AG20443 (cell line): ENCODE results near the gene RLF.

ENCODE experiments used
- DNase-seq: peaks from one replicate; pipeline ENCODE4 v3.0.0; 2012; ENCODE audit warnings: low spot score, mixed read lengths

Gene RLF

GRCh38 chr1:40232444-40232843 is 71.3 kb downstream of the RLF start:
- DNase-seq = no peak

- DNase-seq = no peak
Observed at GRCh38 chr1:40239626-40240025, 78.4 kb downstream of the RLF start.

- no peak for DNase-seq
Observed at GRCh38 chr1:40240390-40240789, 79.2 kb downstream of the RLF start.

DNA sequence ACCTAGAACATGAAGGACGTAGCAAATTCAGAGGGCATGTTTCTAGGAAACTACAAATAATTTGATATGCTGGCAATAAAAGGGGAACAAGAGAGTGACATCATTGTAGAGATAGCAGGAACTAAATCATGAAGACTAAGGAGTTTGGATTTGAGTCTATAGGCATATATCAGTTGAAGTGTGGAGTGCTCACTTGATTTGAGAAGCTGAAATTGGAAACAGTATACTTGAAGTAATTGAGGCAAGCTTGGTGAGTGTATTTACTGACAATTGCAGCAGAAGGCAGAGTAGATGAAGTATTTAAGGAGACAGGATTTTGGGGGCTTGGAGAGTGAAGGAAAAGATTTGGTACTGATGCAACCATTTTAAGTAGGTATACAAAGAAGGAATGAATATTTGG is 80.2 kb downstream of the RLF start:
- no peak for DNase-seq

- no peak for DNase-seq
Observed at GRCh38 chr1:40243351-40243750, 82.2 kb downstream of the RLF start.

- DNase-seq = no peak
Observed at GRCh38 chr1:40244138-40244744, 83.1 kb downstream of the RLF start.

GRCh38 chr1:40245686-40246085 is 84.5 kb downstream of the RLF start:
- DNase-seq = no peak

DNA sequence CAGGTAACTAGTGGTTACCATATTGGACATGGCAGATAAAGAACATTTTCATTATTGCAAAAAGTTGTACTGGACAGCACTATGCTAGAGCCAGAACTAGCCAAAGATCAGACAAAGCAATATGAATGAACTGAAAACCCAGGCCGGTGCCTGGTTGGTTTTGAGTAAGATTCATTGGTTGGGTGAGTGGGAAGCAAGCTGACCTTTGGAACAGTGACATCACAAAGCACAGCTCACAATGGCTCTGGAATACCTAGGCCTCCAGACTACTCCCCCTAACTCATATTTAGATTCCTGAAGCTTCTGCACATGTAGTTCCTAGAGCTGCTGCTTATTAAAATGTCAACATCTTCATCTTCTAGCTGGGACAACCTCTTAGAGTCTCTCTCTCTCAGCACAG is 86.5 kb downstream of the RLF start, which contains the start of gene TMCO2:
Gene TMCO2 (plus strand): TSS at position 283 of the 400 bp plus-strand sequence. CDS start 57 bp downstream, at position 340.
- DNase-seq = no peak

DNA sequence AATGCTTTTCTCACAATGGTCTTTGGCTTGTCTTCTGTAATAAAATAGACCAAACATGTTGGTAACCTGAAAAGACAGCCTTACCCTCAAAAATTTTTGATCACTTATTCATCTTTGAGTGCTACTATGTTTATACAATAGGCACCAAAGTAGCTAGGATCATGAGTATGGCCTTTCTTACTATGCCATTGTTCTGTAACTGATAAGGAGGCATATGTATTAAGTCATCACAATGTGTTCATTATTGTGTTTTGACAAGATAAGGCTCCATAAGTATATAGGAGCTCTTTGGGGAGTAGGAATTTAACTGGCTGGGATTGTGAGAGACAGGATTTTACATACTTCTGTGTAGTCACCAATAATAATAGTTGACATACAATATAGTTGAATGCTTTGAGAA is 87.2 kb downstream of the RLF start:
- DNase-seq = no peak

DNA sequence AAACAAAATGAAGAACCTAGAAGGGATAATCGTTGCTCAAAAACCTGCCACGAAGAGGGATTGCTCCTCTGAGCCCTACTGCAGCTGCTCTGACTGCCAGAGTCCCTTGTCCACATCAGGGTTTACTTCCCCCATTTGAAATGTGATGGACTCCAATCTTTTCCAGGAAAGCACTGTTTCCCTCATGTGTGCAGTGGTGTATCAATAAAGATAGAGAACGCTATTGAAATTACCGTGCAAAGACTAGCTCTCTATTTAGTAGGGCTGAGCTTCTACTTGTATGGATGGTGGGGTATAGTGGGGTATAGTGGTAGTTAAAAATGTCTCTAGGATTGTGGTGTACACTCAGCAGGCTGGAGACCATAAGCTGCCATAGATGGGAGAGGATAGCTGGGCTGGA is 90.3 kb downstream of the RLF start:
- DNase-seq = no peak

DNA sequence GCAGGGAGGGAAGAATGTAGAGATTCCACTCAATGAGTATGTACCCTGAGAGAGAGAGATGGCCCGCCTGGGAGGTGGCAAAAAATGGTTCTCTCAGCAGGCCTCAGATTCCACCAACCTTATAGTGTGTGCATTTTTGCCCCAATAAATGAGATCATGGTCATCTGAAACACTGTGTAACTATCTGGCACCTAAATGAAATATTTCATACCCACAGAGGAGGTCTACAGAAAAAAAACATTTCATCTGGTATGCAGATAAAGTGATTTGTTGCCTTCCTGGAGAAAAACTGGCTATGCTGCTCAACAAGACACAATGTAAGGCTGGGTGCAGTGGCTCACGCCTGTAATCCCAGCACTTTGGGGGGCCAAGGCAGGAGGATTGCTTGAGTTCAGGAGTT is 91.4 kb downstream of the RLF start:
- DNase-seq = no peak

DNA sequence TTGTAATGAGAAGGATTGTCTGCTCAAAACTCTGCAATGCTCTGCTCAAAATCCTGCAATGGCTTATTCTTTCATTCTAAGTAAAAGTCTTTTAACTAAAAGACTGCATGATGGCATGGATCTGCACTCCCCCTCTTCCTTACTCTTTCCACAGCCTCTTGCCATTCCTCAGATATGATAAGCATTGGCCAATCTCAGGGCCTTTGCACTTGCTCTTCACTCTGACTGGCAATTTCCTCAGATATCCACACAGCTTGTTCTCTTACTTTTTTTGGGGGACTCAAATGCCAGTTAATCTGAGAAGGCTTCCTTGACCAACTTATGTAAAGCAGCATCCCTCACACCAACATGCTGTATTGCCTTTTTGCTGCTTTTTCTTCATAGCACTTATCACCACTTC is 94.0 kb downstream of the RLF start:
- DNase-seq = no peak

DNA sequence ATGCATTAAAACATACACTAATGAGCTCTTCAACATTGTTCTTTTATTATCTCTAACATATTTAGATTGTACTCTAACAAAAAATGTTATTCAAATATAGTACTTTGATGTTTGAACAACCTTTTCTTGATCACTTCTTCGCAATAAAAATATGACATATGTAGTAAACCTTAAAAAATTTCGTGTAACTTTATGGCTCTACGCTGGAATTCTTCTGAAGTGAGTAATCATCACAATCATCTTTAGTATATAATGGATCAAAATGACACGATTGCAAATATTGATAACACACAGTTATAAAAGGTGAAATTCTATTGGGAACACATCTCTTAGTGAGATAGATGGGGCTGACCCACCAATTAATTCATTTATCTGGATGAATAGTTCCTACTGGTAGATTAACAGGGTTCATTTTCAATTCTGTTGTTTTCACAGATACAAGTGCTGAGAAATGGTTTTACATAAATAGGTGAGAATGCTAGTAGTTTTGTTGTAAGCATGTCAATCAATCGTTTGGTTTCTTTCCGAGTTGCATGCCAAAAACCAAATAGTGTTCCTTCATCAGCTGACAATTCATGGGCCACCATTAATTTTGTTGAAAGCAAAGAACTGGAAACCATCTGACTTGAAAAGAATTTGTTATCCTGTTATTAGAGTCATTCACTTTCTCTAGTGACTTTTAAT is 95.4 kb downstream of the RLF start:
- no peak for DNase-seq

DNA sequence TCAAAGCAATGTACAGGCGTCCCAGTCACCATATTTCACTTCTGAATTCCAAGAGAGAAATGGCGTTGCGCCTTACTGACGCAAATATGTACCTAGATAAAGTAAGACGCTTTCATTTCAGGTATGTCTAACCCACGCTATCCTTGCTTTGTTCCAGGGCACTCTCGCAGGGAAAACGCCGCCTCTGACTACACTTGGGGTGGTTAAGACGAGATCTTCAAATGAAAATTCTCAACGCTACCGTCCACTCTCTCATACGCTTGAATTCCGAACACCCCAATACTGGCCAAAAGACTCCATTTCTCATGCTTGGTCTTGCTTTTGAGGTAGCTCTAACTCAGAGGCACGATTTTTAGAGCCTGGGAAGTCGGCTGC is 96.1 kb downstream of the RLF start:
- no peak for DNase-seq

DNA sequence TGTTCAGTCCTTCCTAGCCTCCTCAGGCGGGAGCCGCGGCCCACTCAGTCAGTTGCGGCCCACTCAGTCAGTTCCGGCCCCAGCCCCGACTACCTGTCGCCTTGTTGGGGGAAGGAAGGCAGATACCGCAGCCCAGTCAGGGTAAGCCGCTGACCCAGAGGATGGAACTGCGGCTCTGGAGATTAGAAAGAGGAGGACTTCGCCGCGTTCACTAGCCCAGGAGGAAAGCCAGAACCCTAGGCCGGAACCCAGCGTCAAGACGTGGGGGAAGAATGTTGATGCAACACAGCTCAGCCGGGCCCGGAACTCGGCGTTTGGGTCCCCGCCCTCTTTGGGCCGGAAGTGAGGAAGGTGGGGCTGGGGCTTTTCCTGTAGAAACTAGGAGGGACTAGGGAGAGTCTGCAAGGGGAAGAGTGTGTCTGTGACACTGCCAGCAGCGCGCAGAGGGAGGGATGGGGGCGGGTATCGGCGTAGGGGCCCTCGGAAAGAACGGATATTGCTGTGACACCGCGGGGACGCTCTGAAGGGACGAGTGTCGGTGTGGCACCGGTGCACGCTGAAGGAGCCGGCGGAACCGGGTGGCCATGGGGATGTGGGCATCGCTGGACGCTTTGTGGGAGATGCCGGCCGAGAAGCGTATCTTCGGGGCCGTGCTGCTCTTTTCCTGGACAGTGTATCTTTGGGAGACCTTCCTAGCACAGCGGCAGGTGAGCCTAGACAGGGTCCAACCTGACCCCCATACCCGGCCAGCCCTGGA is 96.7 kb downstream of the RLF start, which contains the start of gene ZMPSTE24:
Gene ZMPSTE24 (plus strand): TSS at position 549 of the 757 bp plus-strand sequence. CDS start 36 bp downstream, at position 585.
- peak; percentile 95 for DNase-seq

DNA sequence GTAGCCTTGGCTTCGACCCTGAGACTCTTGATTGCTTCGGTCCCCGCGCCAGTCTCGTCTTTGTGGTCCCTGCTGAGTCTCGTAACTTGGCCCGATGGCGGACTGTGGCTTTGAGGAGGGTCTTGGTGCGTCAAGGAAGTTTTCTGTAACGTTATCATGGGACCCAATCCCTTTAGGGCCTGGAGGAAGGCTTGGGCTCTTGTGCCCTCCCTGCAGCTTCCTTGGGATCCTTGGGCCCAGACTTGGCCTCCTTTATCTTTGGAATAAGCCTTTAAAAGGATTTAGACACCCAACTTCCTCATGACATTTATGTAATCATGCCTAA is 97.2 kb downstream of the RLF start:
- DNase-seq = no peak

DNA sequence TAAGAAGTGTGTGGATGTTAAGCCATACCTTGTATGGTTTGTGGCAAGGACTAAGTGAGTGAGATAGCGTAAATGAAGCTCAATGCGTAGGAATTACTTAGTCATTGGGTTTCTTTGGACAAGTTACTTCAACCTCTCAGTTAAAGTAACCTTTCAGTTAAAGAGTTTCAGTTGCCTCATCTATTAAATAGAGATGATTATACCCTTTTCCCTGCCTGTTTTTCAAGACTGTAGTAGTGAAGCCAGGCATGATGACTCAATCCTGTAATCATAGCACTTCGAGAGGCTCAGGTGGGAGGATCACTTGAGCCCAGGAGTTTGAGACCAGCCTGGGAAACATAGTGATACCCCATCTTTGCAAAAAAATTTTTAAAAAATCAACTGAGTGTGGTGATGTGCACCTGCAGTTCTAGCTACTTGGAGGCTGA is 103.2 kb downstream of the RLF start:
- DNase-seq = no peak

- DNase-seq = no peak
Observed at GRCh38 chr1:40265298-40265697, 104.1 kb downstream of the RLF start.

GRCh38 chr1:40265919-40266318 is 104.7 kb downstream of the RLF start:
- no peak for DNase-seq

- no peak for DNase-seq
Observed at GRCh38 chr1:40266786-40267535, 105.8 kb downstream of the RLF start.

- DNase-seq = peak; percentile 78
Observed at GRCh38 chr1:40267767-40268187, 106.6 kb downstream of the RLF start.

DNA sequence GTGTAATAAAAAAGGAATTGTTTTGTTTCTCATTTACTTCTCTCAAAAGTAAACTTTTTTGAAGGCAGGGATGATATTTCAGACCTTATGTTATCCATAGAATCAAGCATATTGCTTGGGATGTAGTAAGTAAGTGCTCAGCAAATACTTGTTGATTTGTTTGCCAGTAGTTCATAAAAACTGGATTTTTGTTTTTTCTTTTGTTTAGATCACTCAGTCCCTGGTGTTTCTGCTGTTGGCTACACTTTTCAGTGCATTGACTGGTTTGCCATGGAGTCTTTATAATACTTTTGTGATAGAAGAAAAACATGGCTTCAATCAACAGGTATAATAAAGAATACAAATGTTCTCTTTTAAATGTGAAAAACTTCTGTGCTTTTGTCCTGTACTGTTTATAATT is 107.0 kb downstream of the RLF start:
- DNase-seq = no peak
